ENCODE data around the gene GRHL3. TPM values are rescaled to one million over a fixed set of nuclear protein-coding genes. Genes with fewer than 3 reads are reported as not detected.

Gene GRHL3
- total and polyA plus RNA-seq, 2 donors (not counting 3 experiments of a cell fraction or from before 2014, with no cell fraction given): not detected

- Histone ChIP-seq H3K27ac (ENCODE audit: insufficient read depth, low read depth, low read length) (peak overlapping the region; percentile 32), H3K79me2 (ENCODE audit: control insufficient read depth, insufficient read depth, low read length) (no peaks in the 10 kb centered on the region), H3K4me2 (ENCODE audit: insufficient read depth, low read length) (peak overlapping the region; percentile 78), H3K27me3 (ENCODE audit: control insufficient read depth in 2 of 2, insufficient read depth in 2 of 2, low read length in 2 of 2) (no peaks in the 10 kb centered on the region), H3K9ac (replicated peaks; ENCODE audit: extremely low read depth, insufficient read depth, low read length) (peak overlapping the region; percentile 66), H3K4me3 (replicated peaks in 1 of 3; ENCODE audit: insufficient read depth in 1 of 3, low read depth in 1 of 3, low read length in 3 of 3) (peak overlapping the region in 1 of 3 experiments; percentile 32), H3K36me3 (ENCODE audit: control insufficient read depth in 2 of 2, extremely low read depth in 1 of 2, insufficient read depth in 2 of 2, low read length in 2 of 2) (no peaks in the 10 kb centered on the region), H3K4me1 (ENCODE audit: control insufficient read depth, extremely low read depth, insufficient read depth, low read length) (peaks cover 40% of the 10 kb centered on the region), H2AFZ (ENCODE audit: low read depth, low read length) (peak overlapping the region; percentile 23), H3K9me3 (replicated peaks; ENCODE audit: control insufficient read depth, insufficient read depth, low read length) (no peaks in the 10 kb centered on the region), H4K20me1 (replicated peaks; ENCODE audit: control insufficient read depth, extremely low read depth, insufficient read depth, low read length) (no peaks in the 10 kb centered on the region), H3K9me1 (replicated peaks; ENCODE audit: control insufficient read depth, extremely low read depth, insufficient read depth, low read length) (no peaks in the 10 kb centered on the region)
- CTCF ChIA-PET: interaction anchor here (0.6 to 6.7 kb wide), 39 partner anchors 9 to 439 kb away, joined by 3 to 736 read pairs (median 5); partner anchors contain the start of genes MYOM3, NIPAL3 and STPG1
- intact Hi-C loops (cut with micrococcal nuclease) (loop anchor here (1.0 to 5.0 kb wide), 7 partner anchors 100 to 434 kb away; partner anchors contain the start of gene PNRC2), dilution Hi-C loops (cut with MboI; ENCODE audit: extremely low pct_ligation_motif_present, low sequenced_read_pairs) (no loop called here)
- DNase-seq (ENCODE audit: low read depth, low spot score) (peak; percentile 89), FAIRE-seq (peak; percentile 97)
- POLR2A ChIA-PET: interaction anchor here (1.5 to 1.9 kb wide), 2 partner anchors 24 to 189 kb away, joined by 6 read pairs; partner anchors contain the start of gene NIPAL3
- BruUV-seq (replicated peaks): no TSS peak
- TF ChIP-seq FOS (IDR thresholded peaks at IDR 0.05; ENCODE audit: borderline replicate concordance, insufficient read depth, low read length) (no peak), MAX (IDR thresholded peaks at IDR 0.05; ENCODE audit: insufficient read depth, insufficient read length) (no peak), POLR2A (IDR thresholded peaks at IDR 0.05; ENCODE audit: low read depth, low read length) (no peak), CTCF (IDR thresholded peaks at IDR 0.05; ENCODE audit: extremely low read depth in 1 of 2, insufficient read depth in 1 of 2, low read depth in 1 of 2, low read length in 2 of 2) (peak; percentile 91 to 96), EZH2 (IDR thresholded peaks at IDR 0.05; ENCODE audit: borderline replicate concordance, low read depth, low read length, severe bottlenecking) (no peak)
Observed at GRCh38 chr1:24390924-24391782, 72.0 kb downstream of the GRHL3 start.
